ENCODE measurements around the gene DHH. TPM values are rescaled to one million over a fixed set of nuclear protein-coding genes. Genes with fewer than 3 reads are reported as not detected.

Gene DHH
- total RNA-seq, 1 donor from 2014 or later = 31.5 TPM

- intact Hi-C loops (cut with DNase I) = loop anchor here (5.0 kb wide), 1 partner anchor 42 kb away; the partner anchor contains the start of gene PRKAG1
- H3K27ac ChIP-seq = peak overlapping the region; percentile 94 to 98
Measured at GRCh38 chr12:49059045-49059298, 35.6 kb downstream of the DHH start.

GRCh38 chr12:49058366-49059044 is 36.1 kb downstream of the DHH start:
- peaks cover 8 to 31% of the 10 kb centered on the region in 2 donors for H3K4me1 ChIP-seq
- peak overlapping the region; percentile 94 to 98 for H3K27ac ChIP-seq
- TF ChIP-seq, protein P1, sequence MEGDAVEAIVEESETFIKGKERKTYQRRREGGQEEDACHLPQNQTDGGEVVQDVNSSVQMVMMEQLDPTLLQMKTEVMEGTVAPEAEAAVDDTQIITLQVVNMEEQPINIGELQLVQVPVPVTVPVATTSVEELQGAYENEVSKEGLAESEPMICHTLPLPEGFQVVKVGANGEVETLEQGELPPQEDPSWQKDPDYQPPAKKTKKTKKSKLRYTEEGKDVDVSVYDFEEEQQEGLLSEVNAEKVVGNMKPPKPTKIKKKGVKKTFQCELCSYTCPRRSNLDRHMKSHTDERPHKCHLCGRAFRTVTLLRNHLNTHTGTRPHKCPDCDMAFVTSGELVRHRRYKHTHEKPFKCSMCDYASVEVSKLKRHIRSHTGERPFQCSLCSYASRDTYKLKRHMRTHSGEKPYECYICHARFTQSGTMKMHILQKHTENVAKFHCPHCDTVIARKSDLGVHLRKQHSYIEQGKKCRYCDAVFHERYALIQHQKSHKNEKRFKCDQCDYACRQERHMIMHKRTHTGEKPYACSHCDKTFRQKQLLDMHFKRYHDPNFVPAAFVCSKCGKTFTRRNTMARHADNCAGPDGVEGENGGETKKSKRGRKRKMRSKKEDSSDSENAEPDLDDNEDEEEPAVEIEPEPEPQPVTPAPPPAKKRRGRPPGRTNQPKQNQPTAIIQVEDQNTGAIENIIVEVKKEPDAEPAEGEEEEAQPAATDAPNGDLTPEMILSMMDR (IDR thresholded peaks at IDR 0.05) = no peak
- no peaks in the 10 kb centered on the region for H3K27me3 ChIP-seq
- DNase-seq (ENCODE audit: low spot score in 2 of 2) = no peak
- no peaks in the 10 kb centered on the region for H3K9me3 ChIP-seq
- H3K4me3 ChIP-seq = peak overlapping the region; percentile 96 to 97
- peaks cover 16 to 17% of the 10 kb centered on the region in 2 donors for H3K36me3 ChIP-seq
- intact Hi-C loops (cut with DNase I) = loop anchor here (5.0 kb wide), 1 partner anchor 41 kb away; the partner anchor contains the start of gene PRKAG1

More at GRCh38 chr12:49059045-49059298, 35.6 kb downstream of the DHH start:
- Histone ChIP-seq H3K36me3 (peaks cover 11 to 12% of the 10 kb centered on the region in 2 donors), H3K9me3 (no peaks in the 10 kb centered on the region), H3K27me3 (no peaks in the 10 kb centered on the region), H3K4me3 (peak overlapping the region; percentile 96 to 97), H3K4me1 (peaks cover 8 to 31% of the 10 kb centered on the region in 2 donors)
- no peak for DNase-seq (ENCODE audit: low spot score in 2 of 2)
- TF ChIP-seq, protein P1 (IDR thresholded peaks at IDR 0.05) = no peak

GRCh38 chr12:49057888-49058287 is 36.7 kb downstream of the DHH start:
- TF ChIP-seq, protein P1 (IDR thresholded peaks at IDR 0.05) = no peak
- peak overlapping the region; percentile 8 to 31 for H3K27ac ChIP-seq
- intact Hi-C loops (cut with DNase I) = loop anchor here (5.0 kb wide), 1 partner anchor 41 kb away; the partner anchor contains the start of gene PRKAG1
- peaks cover 8 to 31% of the 10 kb centered on the region in 2 donors for H3K4me1 ChIP-seq
- H3K9me3 ChIP-seq = no peaks in the 10 kb centered on the region
- H3K4me3 ChIP-seq = peak overlapping the region; percentile 96 to 97
- no peak for DNase-seq (ENCODE audit: low spot score in 2 of 2)
- no peaks in the 10 kb centered on the region for H3K27me3 ChIP-seq
- H3K36me3 ChIP-seq = peaks cover 22 to 23% of the 10 kb centered on the region in 2 donors

GRCh38 chr12:49055978-49056754 is 38.4 kb downstream of the DHH start:
- H3K27me3 ChIP-seq = no peaks in the 10 kb centered on the region
- peaks cover 40% of the 10 kb centered on the region in 2 donors for H3K36me3 ChIP-seq
- peak overlapping the region; percentile 29 to 96 for H3K4me3 ChIP-seq
- TF ChIP-seq, protein P1 (IDR thresholded peaks at IDR 0.05) = no peak
- no peaks in the 10 kb centered on the region for H3K9me3 ChIP-seq
- intact Hi-C loops (cut with DNase I) = loop anchor here (5.0 kb wide), 1 partner anchor 39 kb away; the partner anchor contains the start of gene PRKAG1
- peaks cover 8 to 31% of the 10 kb centered on the region in 2 donors for H3K4me1 ChIP-seq
- peak; percentile 33 to 82 for DNase-seq (ENCODE audit: low spot score in 2 of 2)
- H3K27ac ChIP-seq = peak overlapping the region in 1 of 2 donors; percentile 31

DNA sequence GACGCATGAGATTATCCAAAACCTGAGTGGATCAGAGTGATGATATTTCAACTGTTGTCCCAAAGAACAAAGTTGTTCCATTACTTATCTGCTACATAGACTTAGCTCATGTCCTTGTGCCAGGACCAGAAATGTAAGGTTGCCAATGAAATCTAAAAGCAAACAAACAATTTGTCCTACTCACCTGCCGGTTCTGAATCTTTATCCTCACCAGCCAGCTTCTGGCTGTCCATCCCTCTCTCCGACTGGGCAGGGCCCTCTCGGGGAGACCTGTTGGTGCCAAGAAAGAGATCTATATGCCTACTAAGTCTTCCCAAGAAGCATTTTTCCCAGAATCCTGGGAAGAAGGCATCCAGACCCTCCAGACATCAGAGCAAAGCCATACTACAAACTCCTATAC is 39.5 kb downstream of the DHH start:
- Histone ChIP-seq H3K27ac (no peak overlapping the region), H3K4me3 (no peak overlapping the region), H3K4me1 (peaks cover 8 to 31% of the 10 kb centered on the region in 2 donors), H3K36me3 (peaks cover 50 to 51% of the 10 kb centered on the region in 2 donors), H3K27me3 (no peaks in the 10 kb centered on the region), H3K9me3 (no peaks in the 10 kb centered on the region)
- intact Hi-C loops (cut with DNase I) = loop anchor here (5.0 kb wide), 1 partner anchor 38 kb away; the partner anchor contains the start of gene PRKAG1
- TF ChIP-seq, protein P1 (IDR thresholded peaks at IDR 0.05) = no peak
- no peak for DNase-seq (ENCODE audit: low spot score in 2 of 2)

Measured in ascending aorta (tissue), 2 donors.